ENCODE results near the gene PEX7.
"Not testable (repeated sequence)": the region's sequence is repeated elsewhere in the genome, so short reads cannot be mapped to it uniquely, and the experiment has no call there.

The PEX7 gene

GRCh38 chr6:136950436-136951126 is 128.2 kb downstream of the PEX7 start:
- no peak for TF ChIP-seq Cebpa-rat (IDR thresholded peaks at IDR 0.05)
- H3K9ac ChIP-seq = no peak overlapping the region
- H3K4me3 ChIP-seq = no peak overlapping the region
- no peak overlapping the region for H3K27ac ChIP-seq
- H3K4me2 ChIP-seq = no peak overlapping the region
- no peaks in the 10 kb centered on the region for H3K27me3 ChIP-seq
- H3K36me3 ChIP-seq = no peaks in the 10 kb centered on the region
- H3K9me3 ChIP-seq (replicated peaks in 1 of 11) = peaks cover 0 to 18% (median 7%) of the 10 kb centered on the region in 11 experiments; a peak in 9 of 22 replicates
- peaks cover 7 to 21% (median 17%) of the 10 kb centered on the region in 10 experiments for H3K4me1 ChIP-seq
- no peaks in the 10 kb centered on the region for H4K20me1 ChIP-seq

GRCh38 chr6:136952714-136953260 is 130.4 kb downstream of the PEX7 start:
- Histone ChIP-seq H3K9me3 (replicated peaks in 1 of 11) (peaks cover 0 to 18% (median 7%) of the 10 kb centered on the region in 11 experiments; a peak in 9 of 22 replicates), H3K36me3 (no peaks in the 10 kb centered on the region), H3K27ac (no peak overlapping the region), H3K4me3 (no peak overlapping the region), H4K20me1 (no peaks in the 10 kb centered on the region), H3K9ac (no peak overlapping the region), H3K27me3 (no peaks in the 10 kb centered on the region), H3K4me2 (peak overlapping the region in 1 of 11 experiments; percentile 10; a peak in 1 of 22 replicates), H3K4me1 (peaks cover 13 to 33% (median 19%) of the 10 kb centered on the region in 10 experiments)
- no peak for TF ChIP-seq Cebpa-rat (IDR thresholded peaks at IDR 0.05)

GRCh38 chr6:136955123-136955522 is 132.7 kb downstream of the PEX7 start:
- Histone ChIP-seq H4K20me1 (no peaks in the 10 kb centered on the region), H3K36me3 (no peaks in the 10 kb centered on the region), H3K4me2 (peak overlapping the region in 3 of 11 experiments; percentile 2 to 11 (median 8); a peak in 1 of 22 replicates), H3K27me3 (no peaks in the 10 kb centered on the region), H3K4me1 (peaks cover 13 to 39% (median 21%) of the 10 kb centered on the region in 10 experiments), H3K9ac (no peak overlapping the region), H3K4me3 (no peak overlapping the region), H3K27ac (no peak overlapping the region), H3K9me3 (replicated peaks in 1 of 11) (peaks cover 0 to 4% (median 0%) of the 10 kb centered on the region in 11 experiments; a peak in 2 of 22 replicates)
- no peak for TF ChIP-seq Cebpa-rat (IDR thresholded peaks at IDR 0.05)

- H3K27ac ChIP-seq = peak overlapping the region in 10 of 11 experiments; percentile 31 to 78 (median 60); a peak in 18 of 22 replicates
Observed at GRCh38 chr6:136956590-136957544, 134.5 kb downstream of the PEX7 start.

GRCh38 chr6:136958168-136958567 is 135.8 kb downstream of the PEX7 start:
- no peaks in the 10 kb centered on the region for H3K27me3 ChIP-seq
- TF ChIP-seq Cebpa-rat (IDR thresholded peaks at IDR 0.05) = no peak
- no peaks in the 10 kb centered on the region for H3K36me3 ChIP-seq
- peaks cover 0 to 4% (median 0%) of the 10 kb centered on the region in 11 experiments; a peak in 2 of 22 replicates for H3K9me3 ChIP-seq (replicated peaks in 1 of 11)
- H3K4me1 ChIP-seq = peaks cover 19 to 48% (median 33%) of the 10 kb centered on the region in 10 experiments
- no peak overlapping the region for H3K4me3 ChIP-seq
- H4K20me1 ChIP-seq = no peaks in the 10 kb centered on the region
- no peak overlapping the region for H3K9ac ChIP-seq
- no peak overlapping the region for H3K27ac ChIP-seq
- H3K4me2 ChIP-seq = peak overlapping the region in 3 of 11 experiments; percentile 5 to 27 (median 7); a peak in 3 of 22 replicates

More at GRCh38 chr6:136956590-136957544, 134.5 kb downstream of the PEX7 start:
- no peaks in the 10 kb centered on the region for H4K20me1 ChIP-seq
- no peak for TF ChIP-seq Cebpa-rat (IDR thresholded peaks at IDR 0.05)
- H3K9ac ChIP-seq = peak overlapping the region in 6 of 11 experiments; percentile 12 to 65 (median 38); a peak in 11 of 22 replicates
- peak overlapping the region; percentile 63 to 84 (median 75) for H3K4me2 ChIP-seq
- H3K9me3 ChIP-seq (replicated peaks in 1 of 11) = peaks cover 0 to 4% (median 0%) of the 10 kb centered on the region in 11 experiments; a peak in 2 of 22 replicates
- H3K36me3 ChIP-seq = no peaks in the 10 kb centered on the region
- peaks cover 13 to 41% (median 22%) of the 10 kb centered on the region in 10 experiments for H3K4me1 ChIP-seq
- H3K27me3 ChIP-seq = no peaks in the 10 kb centered on the region
- H3K4me3 ChIP-seq = 0 out of 20 replicates have a peak overlapping the region, but pooled peaks of 1 of the 10 experiments have one; percentile 19

GRCh38 chr6:136959471-136959891 is 137.1 kb downstream of the PEX7 start:
- TF ChIP-seq Cebpa-rat (IDR thresholded peaks at IDR 0.05) = no peak
- Histone ChIP-seq H4K20me1 (no peaks in the 10 kb centered on the region), H3K36me3 (no peaks in the 10 kb centered on the region), H3K9ac (no peak overlapping the region), H3K4me2 (no peak overlapping the region), H3K9me3 (replicated peaks in 1 of 11) (peaks cover 0 to 4% (median 0%) of the 10 kb centered on the region in 11 experiments; a peak in 2 of 22 replicates), H3K4me3 (no peak overlapping the region), H3K27me3 (no peaks in the 10 kb centered on the region), H3K27ac (no peak overlapping the region), H3K4me1 (peaks cover 22 to 51% (median 35%) of the 10 kb centered on the region in 10 experiments)

- not testable (repeated sequence) for H3K4me2 ChIP-seq, H4K20me1 ChIP-seq, H3K27ac ChIP-seq
Observed at GRCh38 chr6:136959935-136960334, 137.5 kb downstream of the PEX7 start.

GRCh38 chr6:136960781-136961180 is 138.4 kb downstream of the PEX7 start:
- Histone ChIP-seq H4K20me1 (no peaks in the 10 kb centered on the region), H3K4me2 (no peak overlapping the region), H3K27ac (no peak overlapping the region), H3K27me3 (no peaks in the 10 kb centered on the region), H3K4me1 (peaks cover 20 to 44% (median 32%) of the 10 kb centered on the region in 10 experiments), H3K9ac (no peak overlapping the region), H3K4me3 (no peak overlapping the region), H3K36me3 (no peaks in the 10 kb centered on the region), H3K9me3 (replicated peaks in 1 of 11) (no peaks in the 10 kb centered on the region)
- no peak for TF ChIP-seq Cebpa-rat (IDR thresholded peaks at IDR 0.05)

More at GRCh38 chr6:136959935-136960334, 137.5 kb downstream of the PEX7 start:
- H3K9me3 ChIP-seq (replicated peaks in 1 of 11); H3K9ac ChIP-seq; H3K4me3 ChIP-seq; H3K36me3 ChIP-seq; H3K27me3 ChIP-seq: not testable (repeated sequence)
- peaks cover 22 to 50% (median 35%) of the 10 kb centered on the region in 10 experiments for H3K4me1 ChIP-seq
